NB4 (cell line): Measurements from ENCODE around the gene SLU7.

Experiments
- DNase-seq: peaks from one replicate; pipeline ENCODE4 v3.0.0; 2010; ENCODE audit warnings: low read depth
- H3K4me3 ChIP-seq: one replicate; pipeline ENCODE4 v1.5.1; 2011; ENCODE audit warnings: mild to moderate bottlenecking, low read depth, low read length, moderate library complexity
- CTCF ChIP-seq: IDR thresholded peaks from one replicate; pipeline ENCODE4 v1.5.1; 2012; ENCODE audit warnings: low read depth, low read length
- MAX ChIP-seq: IDR thresholded peaks from 2 replicates; pipeline ENCODE4 v1.6.1; 2011; ENCODE audit warnings: low read depth, low read length
- MYC ChIP-seq: IDR thresholded peaks from 2 replicates; pipeline ENCODE4 v1.6.1; 2011; ENCODE audit warnings: low read depth, low read length
- POLR2A ChIP-seq: IDR thresholded peaks from 2 replicates; pipeline ENCODE4 v1.6.1; 2011; ENCODE audit warnings: mild to moderate bottlenecking; ENCODE audit not compliant: insufficient read length; ENCODE audit errors: extremely low read depth

SLU7 gene

GRCh38 chr5:160359242-160359641 lies 59.6 kb downstream of the SLU7 start:
- DNase-seq = no peak
- TF ChIP-seq MYC = no peak
- TF ChIP-seq POLR2A = no peak
- no peak for TF ChIP-seq MAX
- no peak for TF ChIP-seq CTCF
- no peak overlapping the region for H3K4me3 ChIP-seq

DNA sequence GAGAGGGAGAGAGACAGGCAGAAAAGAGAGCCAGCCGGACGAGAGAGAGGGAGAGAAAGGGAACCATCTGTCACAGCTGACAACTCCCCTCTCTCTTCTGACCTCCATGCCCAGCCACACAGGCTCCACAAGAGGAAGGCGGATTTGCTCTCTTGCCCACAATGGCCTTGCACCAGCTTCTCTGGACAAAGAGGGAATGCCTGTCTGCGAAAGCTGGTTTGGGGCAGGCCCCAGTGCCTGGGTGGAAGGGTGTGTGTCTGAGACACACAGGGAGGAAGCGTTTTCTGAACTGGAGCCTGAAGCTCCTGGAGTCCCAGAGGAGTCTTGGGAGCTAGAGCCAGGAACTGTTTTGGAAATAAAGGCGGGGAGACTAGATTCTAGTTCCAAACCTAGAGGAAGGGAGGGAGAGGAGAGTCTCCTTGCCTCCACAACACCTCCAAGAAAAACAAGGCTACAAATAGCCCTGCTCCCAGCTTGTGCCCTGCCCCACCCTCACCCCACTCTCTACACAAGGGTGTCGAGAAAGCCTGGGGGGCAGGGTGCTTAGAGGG lies 60.9 kb downstream of the SLU7 start:
- TF ChIP-seq POLR2A (no peak), CTCF (no peak), MAX (no peak)
- H3K4me3 ChIP-seq = no peak overlapping the region
- no peak for DNase-seq

- no peak for DNase-seq
- no peak overlapping the region for H3K4me3 ChIP-seq
- TF ChIP-seq MYC (no peak), CTCF (no peak), MAX (no peak), POLR2A (no peak)
Observed at GRCh38 chr5:160357394-160357793, 61.5 kb downstream of the SLU7 start.

GRCh38 chr5:160356550-160357347 lies 62.1 kb downstream of the SLU7 start:
- TF ChIP-seq CTCF = no peak
- TF ChIP-seq MYC = no peak
- no peak for TF ChIP-seq POLR2A
- no peak for TF ChIP-seq MAX
- no peak overlapping the region for H3K4me3 ChIP-seq
- no peak for DNase-seq

DNA sequence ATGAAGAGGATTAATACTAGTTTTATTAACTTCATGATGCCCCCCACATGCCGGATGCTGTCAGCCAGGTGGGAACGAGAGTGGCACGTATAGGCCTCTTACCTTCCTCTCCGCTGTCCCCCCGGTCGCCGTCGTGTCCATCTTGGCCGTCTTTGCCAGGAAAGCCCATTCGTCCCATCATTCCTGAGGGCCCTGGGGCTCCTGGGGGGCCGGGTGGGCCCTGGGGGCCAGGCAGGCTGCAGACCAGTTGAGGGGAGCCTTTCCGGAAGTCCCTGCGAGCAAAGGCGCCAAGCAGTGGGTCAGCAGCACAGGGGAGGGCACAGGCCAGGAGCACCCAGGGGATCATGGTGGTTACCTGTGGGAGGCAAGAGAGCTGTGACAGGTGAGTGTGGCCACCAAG lies 64.2 kb downstream of the SLU7 start:
- TF ChIP-seq POLR2A (no peak), MAX (no peak), CTCF (no peak), MYC (no peak)
- DNase-seq = no peak
- no peak overlapping the region for H3K4me3 ChIP-seq

- no peak overlapping the region for H3K4me3 ChIP-seq
- no peak for DNase-seq
- TF ChIP-seq MAX (no peak), CTCF (no peak), MYC (no peak), POLR2A (no peak)
Observed at GRCh38 chr5:160353379-160353778, 65.5 kb downstream of the SLU7 start.
